Head of caudate nucleus (tissue), 42 donors: Measurements from ENCODE around the gene TUBG2.
A peak's percentile ranks its signal among the peaks of the same experiment; 100 is the strongest.

Experiments used
- DNase-seq, 42 donors: peaks; one replicate each; pipeline versions ENCODE4 v3.0.0 to v3.0.0-alpha.2; 2020 to 2021; ENCODE audit warnings: mixed read lengths in 7 of 42
- intact Hi-C: fragments of 100-400 bp; cut with DNase I; formaldehyde crosslinking; loops from one replicate; pipeline ENCODE4 v1.15.0; 2022

TUBG2 gene

DNA sequence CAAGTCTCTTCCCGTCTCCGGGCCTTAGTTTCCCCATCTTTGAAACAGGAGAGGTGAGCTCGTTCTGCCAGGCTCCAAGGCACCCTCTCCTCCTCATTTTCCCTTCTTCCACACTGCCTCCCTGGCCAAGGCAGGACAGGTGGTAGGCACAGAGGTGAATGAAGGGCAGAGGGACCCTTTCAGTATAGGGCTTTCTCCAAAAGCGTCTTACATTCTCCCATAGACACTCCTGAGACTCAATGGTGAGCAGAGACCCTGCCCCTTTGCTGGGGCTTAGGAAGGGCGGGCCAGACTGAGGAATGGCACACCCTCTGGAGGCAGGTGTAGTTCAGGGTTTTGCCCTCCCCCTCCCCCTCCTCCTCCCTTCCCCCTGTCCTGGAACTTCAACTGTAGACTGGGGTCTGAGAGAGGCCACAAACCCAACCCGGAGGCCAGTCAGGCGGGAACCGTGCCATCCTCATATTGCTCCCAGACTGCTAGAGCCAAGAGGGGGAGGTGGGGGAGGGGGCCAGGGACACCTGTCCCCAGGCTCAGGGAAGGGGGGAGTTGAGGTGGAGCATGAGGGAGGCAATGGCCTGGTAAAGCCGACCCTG, 15.8 kb downstream of the TUBG2 start:
- no peak for DNase-seq

GRCh38 chr17:42675348-42675964, 16.4 kb downstream of the TUBG2 start:
- peak in 4 of 42 donors; percentile 23 to 50 (median 36) for DNase-seq
- intact Hi-C loops, result loop anchor here (5.0 kb wide), 2 partner anchors 68 to 98 kb away; partner anchors contain the start of genes PSMC3IP, RETREG3 and TUBG1

More for the DNA sequence above, 15.8 kb downstream of the TUBG2 start:
- intact Hi-C loops, result loop anchor here (5.0 kb wide), 2 partner anchors 68 to 98 kb away; partner anchors contain the start of genes PSMC3IP, RETREG3 and TUBG1

DNA sequence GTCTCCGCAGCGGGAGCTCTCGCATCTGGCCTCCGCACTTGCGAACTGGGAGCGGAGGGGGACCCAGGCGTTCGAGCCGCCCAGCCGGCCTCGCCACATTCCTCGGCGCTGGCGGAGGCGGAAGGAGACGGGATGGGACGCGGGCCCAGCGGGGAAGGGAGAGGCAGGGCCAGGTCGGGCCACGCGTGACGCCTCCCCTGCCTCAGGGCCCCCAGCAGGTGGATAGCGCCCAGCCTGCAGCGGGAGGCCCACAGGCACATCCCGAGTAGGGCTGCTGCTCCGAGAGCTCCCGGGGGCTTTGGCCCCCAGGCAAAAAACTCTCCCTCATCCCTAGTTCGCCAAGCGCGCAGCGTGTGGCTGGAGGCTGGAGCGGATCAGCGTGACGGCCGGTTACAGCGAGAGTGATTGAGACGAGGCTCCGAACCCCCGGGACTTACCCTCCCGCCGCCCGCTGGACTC, 16.9 kb downstream of the TUBG2 start:
- DNase-seq, result peak in 9 of 42 donors; percentile 20 to 55 (median 43)
- intact Hi-C loops, result loop anchor here (5.0 kb wide), 2 partner anchors 69 to 99 kb away; partner anchors contain the start of genes PSMC3IP, RETREG3 and TUBG1

DNA sequence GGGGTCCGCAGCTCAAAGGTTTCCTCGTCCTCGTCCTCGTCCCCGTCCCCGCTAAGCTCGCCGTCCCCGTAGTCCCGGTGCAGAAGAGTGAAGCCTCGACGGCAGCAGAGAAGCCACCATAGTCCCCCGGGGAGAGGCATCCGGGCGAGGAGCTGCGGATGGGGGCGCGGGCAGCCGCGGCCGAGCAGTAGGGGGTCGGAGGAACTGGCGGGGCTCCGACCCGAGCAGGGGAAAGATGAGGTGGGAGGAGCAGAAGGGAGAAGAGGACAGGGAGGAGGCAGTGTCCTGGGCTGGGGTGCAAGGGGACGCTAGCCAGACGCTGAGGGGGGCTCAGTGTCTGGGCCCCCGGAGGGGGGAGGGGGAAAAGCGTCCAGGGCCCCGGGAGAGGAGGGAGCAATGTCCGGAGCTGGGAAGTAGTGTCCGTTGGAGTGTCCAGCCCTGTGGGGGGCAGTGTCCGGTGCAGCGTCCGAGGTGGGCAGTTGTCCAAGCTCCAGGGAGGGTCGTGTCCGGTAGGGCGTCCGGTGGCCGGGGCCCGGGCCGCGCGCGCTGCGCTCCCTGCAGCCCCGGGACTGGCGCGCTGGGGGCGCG, 17.4 kb downstream of the TUBG2 start, which contains the start of gene PLEKHH3:
Gene PLEKHH3, minus strand, starts transcription at position 571 of the 588 bp plus-strand sequence. Its CDS starts 431 bp downstream, at position 140.
- intact Hi-C loops, result loop anchor here (5.0 kb wide), 2 partner anchors 69 to 99 kb away; partner anchors contain the start of genes PSMC3IP, RETREG3 and TUBG1
- peak in 2 of 42 donors; percentile 23 to 26 for DNase-seq

DNA sequence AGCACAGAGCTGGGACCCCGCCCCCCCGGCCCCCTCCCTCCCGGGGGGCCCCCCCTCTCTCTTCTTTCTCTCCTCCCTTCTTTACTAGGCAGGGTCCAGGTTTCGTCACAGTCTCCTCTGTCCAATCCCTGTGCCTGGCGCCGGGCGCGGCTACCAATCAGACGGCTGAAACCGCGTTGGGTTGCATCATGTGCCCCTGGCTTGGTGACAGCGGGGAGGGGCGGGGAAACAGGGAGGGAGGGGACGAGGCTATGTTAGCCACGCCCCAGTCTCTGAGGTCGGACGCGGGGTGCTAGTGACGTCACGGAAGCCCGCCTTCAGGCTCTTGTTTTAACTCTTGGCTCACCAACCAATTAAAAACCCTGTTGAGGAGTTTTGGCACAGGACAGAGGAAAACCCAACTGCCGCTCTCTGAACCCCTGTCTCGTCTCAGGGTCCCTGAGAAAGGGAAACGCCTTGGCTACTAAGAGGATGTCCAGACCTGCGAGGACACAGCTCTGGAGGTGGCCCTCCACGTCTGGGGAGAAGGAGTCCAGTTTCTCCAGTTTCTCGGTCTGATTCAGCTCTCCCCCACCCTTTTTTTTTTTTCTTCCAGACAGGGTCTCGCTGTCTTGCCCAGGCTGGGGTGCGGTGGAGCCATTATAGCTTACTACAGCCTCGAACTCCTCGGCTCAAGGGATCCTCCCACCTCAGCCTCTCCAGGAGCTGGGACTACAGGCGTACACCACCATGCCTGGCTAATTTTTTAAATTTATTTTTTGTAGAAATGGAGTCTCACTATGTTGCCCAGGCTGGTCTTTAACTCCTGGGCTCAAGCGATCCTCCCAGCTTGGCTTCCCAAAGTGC, 18.2 kb downstream of the TUBG2 start:
- intact Hi-C loops, result loop anchor here (5.0 kb wide), 2 partner anchors 70 to 100 kb away; partner anchors contain the start of genes PSMC3IP, RETREG3 and TUBG1
- peak; percentile 98 to 100 (median 99) for DNase-seq

DNA sequence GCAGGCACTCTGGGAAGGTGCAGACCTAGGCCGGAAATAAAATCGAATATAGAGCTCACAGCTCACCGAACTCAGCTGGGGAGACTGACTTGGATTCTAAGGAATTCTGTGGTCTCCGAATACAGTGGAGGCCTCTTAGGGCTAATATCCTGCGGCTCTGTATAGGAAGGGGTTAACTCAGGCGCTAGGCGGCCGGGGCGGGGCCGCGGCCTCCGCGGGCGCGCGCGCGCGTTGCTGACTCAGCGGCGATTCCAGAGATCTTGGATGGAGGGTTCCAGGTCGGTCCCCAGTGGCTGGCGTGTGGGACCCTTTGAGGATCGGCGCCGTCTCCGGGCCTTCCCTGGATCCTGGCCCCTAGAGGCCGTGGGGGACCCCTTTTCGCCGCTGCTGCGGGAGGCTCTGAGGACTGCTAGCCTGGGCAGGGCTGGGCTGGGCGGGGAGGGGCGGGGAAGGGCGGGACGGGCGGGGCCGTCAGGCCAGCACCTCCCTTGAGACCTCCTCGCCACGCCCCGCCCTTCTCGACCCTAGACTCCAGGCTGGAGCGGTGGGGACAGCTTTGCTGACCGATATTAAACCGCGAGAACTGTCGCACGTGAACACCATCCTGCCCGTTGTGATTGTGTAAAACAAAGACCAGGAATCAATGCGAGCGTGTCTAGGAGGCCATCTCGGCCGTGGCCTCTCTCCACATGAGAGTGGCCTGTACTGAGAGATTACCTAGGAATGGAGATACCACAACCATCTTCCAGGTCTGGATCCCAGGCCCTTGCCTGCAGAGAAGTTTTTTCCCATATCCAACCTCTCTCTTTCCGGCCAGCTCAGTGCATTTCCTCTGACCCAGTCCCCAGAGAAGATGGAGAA, 19.1 kb downstream of the TUBG2 start:
- intact Hi-C loops, result loop anchor here (5.0 kb wide), 2 partner anchors 71 to 101 kb away; partner anchors contain the start of genes PSMC3IP, RETREG3 and TUBG1
- DNase-seq, result peak; percentile 64 to 93 (median 86)

DNA sequence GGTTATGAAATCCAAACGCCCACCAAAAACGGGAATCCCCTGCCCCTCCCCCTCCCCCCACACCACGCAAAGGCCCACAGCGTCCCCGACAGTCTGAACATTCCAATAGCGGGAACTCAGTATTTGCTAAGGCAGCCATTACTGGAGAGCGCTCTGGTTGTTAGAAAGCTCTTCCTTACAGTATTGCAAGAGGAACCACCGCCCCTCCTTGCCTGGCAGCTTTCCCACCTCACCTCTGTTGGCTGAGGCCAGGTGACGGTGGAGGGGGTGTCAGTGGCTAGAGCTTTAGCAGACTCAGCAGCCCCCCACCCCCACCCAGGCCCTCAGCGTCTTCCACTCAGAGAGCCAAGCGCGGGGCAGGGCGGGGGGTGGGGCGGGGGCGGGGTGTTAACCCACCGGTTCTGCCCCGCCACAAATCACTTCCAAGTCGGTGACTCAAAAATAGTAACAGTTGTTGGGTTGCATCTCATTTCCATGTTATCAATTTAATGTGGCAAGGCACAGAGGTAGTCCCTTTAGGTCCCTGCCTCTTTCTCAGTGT, 19.9 kb downstream of the TUBG2 start:
- intact Hi-C loops, result loop anchor here (5.0 kb wide), 2 partner anchors 72 to 102 kb away; partner anchors contain the start of genes PSMC3IP, RETREG3 and TUBG1
- DNase-seq, result peak in 26 of 42 donors; percentile 27 to 76 (median 57)

GRCh38 chr17:42679492-42680330, 20.6 kb downstream of the TUBG2 start:
- DNase-seq, result peak in 40 of 42 donors; percentile 35 to 89 (median 74)
- intact Hi-C loops, result loop anchor here (5.0 kb wide), 2 partner anchors 72 to 102 kb away; partner anchors contain the start of genes PSMC3IP, RETREG3 and TUBG1

DNA sequence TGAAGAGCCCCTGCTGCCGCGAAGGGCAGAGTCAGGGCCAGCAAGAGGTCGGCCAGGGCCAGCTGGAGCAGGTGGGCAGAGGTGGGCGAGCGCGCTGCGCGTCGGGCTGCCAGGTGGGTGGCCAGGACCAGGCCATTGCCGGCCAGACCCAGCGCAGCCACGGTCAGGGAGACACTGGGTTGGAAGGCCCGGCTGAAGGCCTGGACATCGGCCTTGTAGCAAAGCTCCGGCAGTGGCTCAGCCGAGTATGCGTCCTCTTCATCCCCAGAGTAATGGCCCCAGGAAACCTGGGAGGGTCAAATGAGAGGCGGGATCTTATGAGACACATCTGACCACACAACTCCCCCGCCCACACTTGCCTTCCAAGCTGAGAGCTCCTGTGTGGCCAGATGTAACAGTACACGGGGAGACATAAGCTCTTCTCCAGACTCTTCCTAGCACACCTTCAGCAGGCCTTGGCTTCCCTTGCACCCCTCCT, 21.3 kb downstream of the TUBG2 start:
- DNase-seq, result no peak

GRCh38 chr17:42681976-42682721, 23.1 kb downstream of the TUBG2 start, which contains the start of gene CNTNAP1:
CNTNAP1 (plus strand) TSS chr17:42682531; CDS start chr17:42682830, 299 bp downstream.
- DNase-seq, result peak in 39 of 42 donors; percentile 49 to 89 (median 69)
- intact Hi-C loops, result no loop called here

More for the DNA sequence above, 21.3 kb downstream of the TUBG2 start:
- intact Hi-C loops, result no loop called here

- peak in 36 of 42 donors; percentile 52 to 86 (median 74) for DNase-seq
- intact Hi-C loops, result no loop called here
These were observed 23.8 kb downstream of the TUBG2 start for GRCh38 chr17:42682722-42683403.

DNA sequence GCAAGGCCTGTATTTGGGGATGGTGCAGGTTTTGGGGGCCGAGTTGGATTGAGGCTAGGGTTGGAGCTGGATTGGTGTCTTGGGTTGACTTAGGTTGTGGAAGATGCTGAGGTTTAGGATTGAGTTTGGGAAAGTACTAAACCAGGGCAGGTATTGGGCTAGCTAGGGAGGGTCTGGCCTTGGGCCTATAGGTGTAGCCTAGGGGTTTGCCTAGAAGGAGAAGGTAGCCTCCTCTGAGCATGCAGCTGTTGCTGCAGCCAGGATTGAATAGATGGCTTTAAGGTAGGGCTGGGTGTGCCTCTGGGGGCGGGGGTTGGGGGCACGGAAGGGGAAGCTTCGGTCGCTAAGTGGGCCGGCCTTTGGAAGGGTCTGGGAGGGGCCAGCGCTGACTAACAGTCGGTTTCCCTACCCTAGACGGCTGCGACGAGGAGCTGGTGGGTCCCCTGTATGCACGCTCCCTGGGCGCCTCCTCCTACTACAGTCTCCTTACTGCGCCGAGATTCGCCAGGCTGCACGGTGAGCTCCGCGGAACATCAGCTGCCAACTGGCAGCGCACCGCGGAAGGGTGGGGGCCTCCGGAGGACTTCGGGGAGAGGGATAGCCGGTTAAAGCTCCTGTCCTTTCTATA, 24.4 kb downstream of the TUBG2 start:
- intact Hi-C loops, result no loop called here
- peak; percentile 39 to 93 (median 76) for DNase-seq

- no peak for DNase-seq
- intact Hi-C loops, result no loop called here
These were observed 26.0 kb downstream of the TUBG2 start for GRCh38 chr17:42684929-42685556.

DNA sequence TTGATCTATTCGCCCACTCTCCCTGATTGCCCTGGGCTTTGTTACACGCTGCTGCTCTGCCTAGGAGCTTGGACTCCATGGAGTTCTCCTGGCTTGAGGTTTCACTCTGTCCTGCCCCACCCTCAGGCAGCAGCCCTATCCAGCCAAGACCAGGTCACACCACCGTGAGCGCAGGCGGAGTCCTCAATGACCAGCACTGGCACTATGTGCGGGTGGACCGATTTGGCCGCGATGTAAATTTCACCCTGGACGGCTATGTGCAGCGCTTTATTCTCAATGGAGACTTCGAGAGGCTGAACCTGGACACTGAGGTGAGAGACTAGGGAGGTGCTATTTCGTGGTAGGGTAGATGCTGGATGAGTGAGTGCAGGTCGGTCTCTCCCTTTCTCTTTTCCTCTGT, 26.7 kb downstream of the TUBG2 start:
- intact Hi-C loops, result no loop called here

More for the DNA sequence above, 26.7 kb downstream of the TUBG2 start:
- no peak for DNase-seq
